T1000 (cell line): ENCODE results near the gene GABRA5.

Experiments used
- DNase-seq: peaks from one replicate; lab custom pipeline; 2025; ENCODE audit warnings: mixed read lengths; lab: John Stamatoyannopoulos, UW

GABRA5 gene

GRCh38 chr15:26928051-26928450, 61.2 kb downstream of the GABRA5 start:
- DNase-seq: no peak

GRCh38 chr15:26929588-26929987, 62.7 kb downstream of the GABRA5 start:
- DNase-seq: no peak

- DNase-seq: no peak
These were observed 68.0 kb downstream of the GABRA5 start for GRCh38 chr15:26934848-26935247.

- no peak for DNase-seq
These were observed 68.5 kb downstream of the GABRA5 start for GRCh38 chr15:26935322-26935721.

GRCh38 chr15:26936502-26936901, 69.6 kb downstream of the GABRA5 start:
- DNase-seq: no peak

- no peak for DNase-seq
These were observed 70.3 kb downstream of the GABRA5 start for GRCh38 chr15:26937134-26937533.

- no peak for DNase-seq
These were observed 72.5 kb downstream of the GABRA5 start for GRCh38 chr15:26939398-26939797.

- no peak for DNase-seq
These were observed 74.6 kb downstream of the GABRA5 start for GRCh38 chr15:26941489-26941888.

- no peak for DNase-seq
These were observed 77.0 kb downstream of the GABRA5 start for GRCh38 chr15:26943866-26944265.

GRCh38 chr15:26945046-26945445, 78.2 kb downstream of the GABRA5 start:
- DNase-seq: no peak

GRCh38 chr15:26950001-26950400, 83.1 kb downstream of the GABRA5 start:
- DNase-seq: no peak

- DNase-seq: no peak
These were observed 87.5 kb downstream of the GABRA5 start for GRCh38 chr15:26954403-26954802.

- DNase-seq: no peak
These were observed 100.9 kb downstream of the GABRA5 start for GRCh38 chr15:26967719-26968269.

- no peak for DNase-seq
These were observed 101.9 kb downstream of the GABRA5 start for GRCh38 chr15:26968806-26969205.

- no peak for DNase-seq
These were observed 103.9 kb downstream of the GABRA5 start, which contains the start of gene GABRG3 for GRCh38 chr15:26970712-26971210. Gene GABRG3, plus strand, starts transcription at chr15:26971181.

GRCh38 chr15:26971271-26972018, 104.6 kb downstream of the GABRA5 start:
- DNase-seq: no peak

GRCh38 chr15:26972636-26973035, 105.8 kb downstream of the GABRA5 start:
- DNase-seq: no peak

GRCh38 chr15:26974120-26974780, 107.4 kb downstream of the GABRA5 start:
- no peak for DNase-seq

- no peak for DNase-seq
These were observed 114.6 kb downstream of the GABRA5 start for GRCh38 chr15:26981492-26981891.

- DNase-seq: no peak
These were observed 117.0 kb downstream of the GABRA5 start for GRCh38 chr15:26983822-26984221.

- no peak for DNase-seq
These were observed 118.2 kb downstream of the GABRA5 start for GRCh38 chr15:26985050-26985449.

GRCh38 chr15:26996250-26996649, 129.4 kb downstream of the GABRA5 start:
- no peak for DNase-seq
